Esophagus squamous epithelium (tissue), 5 donors: ENCODE measurements around the gene WDR86. TPM values are rescaled to one million over a fixed set of nuclear protein-coding genes. Genes with fewer than 3 reads are reported as not detected.

Experiments used
- DNase-seq: peaks from one replicate; lab custom pipeline; 2025; lab: John Stamatoyannopoulos, UW
- H3K27ac ChIP-seq, 4 donors: fragments of 200-600 bp; sonication (generic); one replicate each; pipeline ENCODE4 v1.5.1; 2016 to 2019; ENCODE audit warnings: mild to moderate bottlenecking in 1 of 4
- H3K27me3 ChIP-seq, 4 donors: fragments of 200-600 bp; sonication (generic); 1 replicate in 3 of 4; 2 replicates in 1 of 4; pipeline versions ENCODE4 v1.5.1 to v1.6.0; 2017 to 2021; ENCODE audit warnings: antibody characterized with exemption in 1 of 4
- H3K36me3 ChIP-seq, 3 donors: fragments of 200-600 bp; sonication (generic); one replicate each; pipeline ENCODE4 v1.5.1; 2016 to 2019
- H3K4me1 ChIP-seq, 3 donors: fragments of 200-600 bp; sonication (generic); one replicate each; pipeline ENCODE4 v1.5.1; 2017 to 2019
- H3K4me3 ChIP-seq, 4 donors: fragments of 200-600 bp; sonication (generic); 1 replicate in 3 of 4; 2 replicates in 1 of 4; pipeline ENCODE4 v1.5.1; 2016 to 2019; ENCODE audit warnings: mild to moderate bottlenecking in 2 of 4, moderate library complexity in 1 of 4
- H3K9me3 ChIP-seq, 3 donors: fragments of 200-600 bp; sonication (generic); one replicate each; pipeline ENCODE4 v1.5.1; 2016 to 2019
- POLR2A ChIP-seq, 4 donors: fragments of 450-650 bp; IDR thresholded peaks; one replicate each; pipeline ENCODE4 v1.6.1; 2017; ENCODE audit warnings: antibody characterized with exemption in 4 of 4, mild to moderate bottlenecking in 4 of 4, moderate library complexity in 3 of 4
- WGBS, 2 donors: methylation state at CpG; one replicate each; pipeline ENCODE4 v1.1.5; 2018; 5-methylcytosine and 5-hydroxymethylcytosine counted together
- intact Hi-C: fragments of 100-400 bp; cut with DNase I; formaldehyde crosslinking; loops from one replicate; pipeline ENCODE4 v1.15.0; 2022
- total RNA-seq, 4 donors: library from RNA; depleted of rRNA; stranded (reverse); fragments of >200 nt; gene quantifications; one replicate each; pipeline ENCODE4 v1.1.0, GENCODE V29; 2016
- TF ChIP-seq, protein P1 (sequence below), 6 experiments: fragments of 450-650 bp in 4 of 6; fragments of 200-600 bp in 2 of 6; sonication (generic) in 2 of 6; IDR thresholded peaks; one replicate each; pipeline ENCODE4 v1.5.1; 2016 to 2019; ENCODE audit warnings: antibody characterized with exemption in 6 of 6, mild to moderate bottlenecking in 4 of 6, moderate library complexity in 4 of 6
- donor health status: DM: yes; HTN: yes; CAD: no.

Gene WDR86
- total RNA-seq, 4 donors from 2014 or later, result 0.53 to 4.6 (median 1.5) TPM

DNA sequence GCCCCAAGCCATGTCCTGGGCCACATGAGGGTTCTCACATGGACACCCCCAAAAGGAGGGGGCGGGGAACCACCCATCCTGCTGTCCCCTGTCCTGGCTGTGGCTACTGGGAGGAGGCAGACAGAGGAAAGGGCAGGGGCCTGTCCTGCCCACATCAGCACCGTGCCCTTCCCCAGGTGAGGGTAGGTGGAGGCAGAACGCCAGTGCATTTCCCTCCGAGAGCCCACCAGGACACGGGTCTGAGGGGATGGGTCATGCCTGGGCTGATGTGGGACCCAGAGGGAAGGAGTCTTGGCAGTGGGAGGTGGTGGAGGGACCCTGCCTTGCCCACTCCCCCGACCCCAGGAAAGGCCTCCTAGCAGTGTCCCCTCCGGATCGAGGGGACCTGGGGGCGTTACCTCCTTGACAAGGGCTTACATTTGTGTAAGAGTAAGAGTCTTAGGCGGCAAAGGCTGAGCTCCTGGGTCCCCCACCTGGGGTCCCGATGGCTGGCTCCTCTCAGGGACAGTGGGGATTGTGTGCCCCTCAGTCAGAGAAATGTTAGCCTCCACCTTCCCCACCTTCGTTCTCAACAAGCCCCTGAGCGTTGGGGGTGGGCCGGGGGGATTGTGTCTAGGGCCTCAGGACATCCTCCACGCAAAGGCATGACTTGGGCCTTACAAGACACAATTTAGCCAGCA lies 24.0 kb upstream of the WDR86 start:
- TF ChIP-seq, protein P1, sequence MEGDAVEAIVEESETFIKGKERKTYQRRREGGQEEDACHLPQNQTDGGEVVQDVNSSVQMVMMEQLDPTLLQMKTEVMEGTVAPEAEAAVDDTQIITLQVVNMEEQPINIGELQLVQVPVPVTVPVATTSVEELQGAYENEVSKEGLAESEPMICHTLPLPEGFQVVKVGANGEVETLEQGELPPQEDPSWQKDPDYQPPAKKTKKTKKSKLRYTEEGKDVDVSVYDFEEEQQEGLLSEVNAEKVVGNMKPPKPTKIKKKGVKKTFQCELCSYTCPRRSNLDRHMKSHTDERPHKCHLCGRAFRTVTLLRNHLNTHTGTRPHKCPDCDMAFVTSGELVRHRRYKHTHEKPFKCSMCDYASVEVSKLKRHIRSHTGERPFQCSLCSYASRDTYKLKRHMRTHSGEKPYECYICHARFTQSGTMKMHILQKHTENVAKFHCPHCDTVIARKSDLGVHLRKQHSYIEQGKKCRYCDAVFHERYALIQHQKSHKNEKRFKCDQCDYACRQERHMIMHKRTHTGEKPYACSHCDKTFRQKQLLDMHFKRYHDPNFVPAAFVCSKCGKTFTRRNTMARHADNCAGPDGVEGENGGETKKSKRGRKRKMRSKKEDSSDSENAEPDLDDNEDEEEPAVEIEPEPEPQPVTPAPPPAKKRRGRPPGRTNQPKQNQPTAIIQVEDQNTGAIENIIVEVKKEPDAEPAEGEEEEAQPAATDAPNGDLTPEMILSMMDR (IDR thresholded peaks at IDR 0.05), result no peak
- TF ChIP-seq POLR2A (IDR thresholded peaks at IDR 0.05), result no peak
- no peaks in the 10 kb centered on the region for H3K9me3 ChIP-seq
- 70% methylated on average over 2 of the region's 15 CpGs; no CpG with 5 or more reads in 1 of the 2 donors for WGBS, 2 donors
- no peaks in the 10 kb centered on the region for H3K36me3 ChIP-seq
- H3K27me3 ChIP-seq, result peaks cover 0 to 20% (median 0%) of the 10 kb centered on the region in 4 donors
- no peak for DNase-seq
- peaks cover 6 to 28% (median 8%) of the 10 kb centered on the region in 3 donors for H3K4me1 ChIP-seq
- intact Hi-C loops, result no loop called here
- no peak overlapping the region for H3K27ac ChIP-seq
- H3K4me3 ChIP-seq, result no peak overlapping the region

DNA sequence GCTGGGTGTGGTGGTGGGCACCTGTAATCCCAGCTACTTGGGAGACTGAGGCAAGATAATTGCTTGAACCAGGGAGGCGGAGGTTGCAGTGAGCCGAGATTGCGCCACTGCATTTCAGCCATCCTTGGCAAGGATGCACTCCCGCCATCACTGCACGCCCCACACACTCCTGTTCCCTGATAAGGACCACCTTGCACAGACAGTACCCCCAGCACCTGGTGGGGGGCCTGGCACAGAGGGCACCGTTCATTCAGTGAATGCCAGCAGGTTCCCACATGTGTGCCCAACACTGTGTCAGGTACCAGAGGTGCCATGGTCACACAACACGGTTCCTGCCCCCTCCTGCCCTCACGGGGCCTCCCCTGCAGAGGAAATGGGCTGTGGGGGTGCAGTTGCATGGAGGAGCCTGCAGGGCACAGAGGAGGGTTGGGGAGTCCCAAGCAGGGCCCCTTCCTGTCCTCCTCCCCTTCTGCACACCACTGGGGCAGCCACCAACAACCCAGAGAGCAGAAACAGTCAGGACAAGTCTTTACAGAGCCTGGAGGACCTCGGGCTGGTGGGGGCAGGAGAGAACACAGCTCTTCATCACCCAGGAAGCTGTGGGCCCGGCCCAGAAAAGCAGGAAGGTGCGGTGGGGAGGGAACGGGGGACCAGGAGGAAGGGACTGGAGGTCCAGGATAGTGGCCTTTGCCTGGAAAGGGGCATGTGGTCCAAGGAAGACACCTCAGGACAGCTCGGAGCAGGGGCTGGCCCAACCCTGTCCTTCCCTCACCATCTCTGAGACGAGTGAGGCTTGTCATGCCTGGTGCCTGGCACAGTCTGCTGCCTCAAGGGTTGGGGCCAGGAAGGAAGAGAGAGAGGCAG lies 23.1 kb upstream of the WDR86 start:
- Histone ChIP-seq H3K4me3 (no peak overlapping the region), H3K36me3 (no peaks in the 10 kb centered on the region), H3K27ac (no peak overlapping the region), H3K27me3 (peaks cover 0 to 17% (median 0%) of the 10 kb centered on the region in 4 donors), H3K4me1 (peaks cover 6 to 37% (median 11%) of the 10 kb centered on the region in 3 donors), H3K9me3 (no peaks in the 10 kb centered on the region)
- intact Hi-C loops, result no loop called here
- TF ChIP-seq POLR2A (IDR thresholded peaks at IDR 0.05), result no peak
- TF ChIP-seq, protein P1 (IDR thresholded peaks at IDR 0.05), result peak in 2 of 6 experiments; percentile 27 to 40
- WGBS, 2 donors, result 21 to 40% methylated on average over 6 to 9 of the region's 14 CpGs
- DNase-seq, result no peak

DNA sequence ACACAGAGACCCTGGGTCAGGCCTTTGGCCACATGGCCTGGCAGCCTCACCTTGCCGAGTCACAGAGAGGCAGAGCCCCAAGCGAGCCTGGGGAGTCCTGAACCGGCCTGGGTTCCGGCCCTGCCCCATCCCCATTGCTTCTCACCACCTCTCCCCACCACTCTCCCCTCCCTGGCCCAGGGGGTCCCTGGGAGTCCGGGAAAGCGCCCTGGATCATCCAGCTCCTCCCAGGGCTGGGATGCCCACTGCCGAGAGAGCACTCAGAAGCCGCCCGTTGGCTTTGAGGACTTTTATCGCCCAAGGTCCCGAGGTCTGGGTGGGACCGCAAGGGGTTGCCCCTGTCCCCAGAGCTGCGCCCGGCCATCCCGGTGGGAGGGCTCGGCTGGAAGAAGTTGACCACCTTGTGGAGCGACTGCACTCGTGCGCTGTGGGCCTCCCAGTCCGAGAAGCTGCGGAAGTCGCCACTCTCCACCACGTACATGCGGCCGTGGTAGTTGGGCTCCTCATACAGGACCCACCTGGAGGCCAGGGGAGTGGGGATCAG lies 22.0 kb upstream of the WDR86 start:
- no peak overlapping the region for H3K4me3 ChIP-seq
- H3K4me1 ChIP-seq, result peaks cover 6 to 47% (median 20%) of the 10 kb centered on the region in 3 donors
- DNase-seq, result no peak
- WGBS, 2 donors, result 96% methylated on average over 5 of the region's 25 CpGs; no CpG with 5 or more reads in 1 of the 2 donors
- TF ChIP-seq, protein P1 (IDR thresholded peaks at IDR 0.05), result no peak
- no peak for TF ChIP-seq POLR2A (IDR thresholded peaks at IDR 0.05)
- no peak overlapping the region for H3K27ac ChIP-seq
- H3K36me3 ChIP-seq, result no peaks in the 10 kb centered on the region
- H3K27me3 ChIP-seq, result peaks cover 0 to 19% (median 0%) of the 10 kb centered on the region in 4 donors
- intact Hi-C loops, result no loop called here
- no peaks in the 10 kb centered on the region for H3K9me3 ChIP-seq

DNA sequence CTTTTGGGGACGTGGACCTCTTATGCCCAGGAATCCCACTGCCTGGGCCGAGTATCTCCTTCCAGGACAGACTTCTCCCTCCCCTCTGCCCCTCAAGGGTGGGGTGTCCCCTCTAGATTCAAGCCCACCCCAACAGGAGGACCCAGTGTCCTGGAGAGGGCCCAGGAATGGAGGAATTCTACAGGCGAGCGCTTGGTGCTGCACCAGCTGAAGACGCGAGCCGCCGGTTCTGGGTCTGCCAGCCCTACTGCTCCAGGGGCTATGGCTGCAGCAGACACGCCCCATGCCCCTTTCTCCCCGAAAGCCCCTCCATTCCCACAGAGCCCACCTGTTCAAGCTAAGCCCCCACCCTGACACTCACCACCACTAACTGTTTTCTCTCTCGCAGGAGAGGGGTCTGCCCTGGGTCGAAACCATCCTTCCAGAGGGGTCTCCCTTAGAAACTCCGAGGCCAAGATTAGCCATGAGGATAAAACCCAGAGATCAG lies 21.5 kb upstream of the WDR86 start:
- Histone ChIP-seq H3K36me3 (no peaks in the 10 kb centered on the region), H3K9me3 (no peaks in the 10 kb centered on the region), H3K4me1 (peaks cover 6 to 52% (median 23%) of the 10 kb centered on the region in 3 donors), H3K27me3 (peaks cover 0 to 19% (median 0%) of the 10 kb centered on the region in 4 donors), H3K4me3 (no peak overlapping the region), H3K27ac (no peak overlapping the region)
- TF ChIP-seq, protein P1 (IDR thresholded peaks at IDR 0.05), result no peak
- no peak for TF ChIP-seq POLR2A (IDR thresholded peaks at IDR 0.05)
- 67% methylated on average over 1 of the region's 13 CpGs; no CpG with 5 or more reads in 1 of the 2 donors for WGBS, 2 donors
- intact Hi-C loops, result no loop called here
- no peak for DNase-seq
